Left renal pelvis (tissue), 4 donors: ENCODE data around the gene ZNF213. TPM values are rescaled to one million over a fixed set of nuclear protein-coding genes. Genes with fewer than 3 reads are reported as not detected.
"Not testable (repeated sequence)": the region's sequence is repeated elsewhere in the genome, so short reads cannot be mapped to it uniquely, and the experiment has no call there.

ENCODE experiments used
- DNase-seq, 4 donors: peaks; one replicate each; pipeline ENCODE4 v3.0.0-alpha.2; 2013; ENCODE audit warnings: low read depth in 4 of 4, low spot score in 3 of 4
- polyA plus RNA-seq, 4 donors: library from polyadenylated mRNA; unstranded; fragments of 120-200 nt; gene quantifications; one replicate each; pipeline ENCODE4 v1.2.1, GENCODE V29; 2013; ENCODE audit not compliant: insufficient read length in 4 of 4

The ZNF213 gene
- polyA plus RNA-seq, 4 donors = 10.1 to 15.9 (median 11.6) TPM

DNA sequence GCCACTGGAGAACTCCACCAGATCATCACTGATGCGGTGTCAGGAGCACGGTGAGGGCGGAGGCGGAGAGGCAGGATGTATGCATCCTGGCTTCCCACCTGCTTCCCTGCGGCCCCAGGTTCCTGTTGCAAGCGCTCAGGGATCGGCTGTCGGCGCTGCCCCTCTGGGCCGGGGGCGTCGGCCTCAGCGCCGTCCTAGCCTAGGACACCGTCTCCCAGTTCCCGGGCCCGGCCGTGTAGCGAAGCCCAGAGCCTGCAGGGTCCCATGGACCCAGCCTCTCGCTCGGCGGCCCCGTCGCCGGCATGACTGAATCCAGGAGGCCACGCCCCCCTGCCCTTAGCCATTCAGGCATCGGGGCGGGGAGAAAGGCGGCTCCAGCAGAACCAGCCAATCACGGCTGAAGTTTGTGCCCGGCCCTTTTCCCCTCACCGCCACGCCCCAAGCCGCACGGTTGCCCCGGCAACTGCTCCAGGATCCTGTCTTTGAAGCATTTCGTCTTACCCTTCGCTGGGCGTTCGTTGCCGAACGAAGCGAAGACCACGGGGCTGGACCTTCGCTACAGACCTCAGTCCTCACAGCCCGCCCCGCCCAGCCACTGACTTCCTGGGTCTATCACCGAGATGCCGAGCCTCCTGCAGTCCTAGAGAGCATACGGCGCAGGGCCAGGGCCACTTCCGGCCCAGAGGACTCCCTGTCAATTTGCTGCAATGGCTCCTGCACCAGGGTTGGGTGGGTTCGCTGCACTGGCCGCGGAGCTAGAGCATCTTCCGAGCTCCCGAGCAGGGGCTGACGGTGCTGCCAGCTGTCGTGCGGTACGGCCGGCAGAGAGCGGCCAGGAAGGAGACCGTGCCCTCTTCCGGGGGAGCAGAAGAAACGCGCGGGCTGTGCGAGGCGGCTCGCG, 10.6 kb upstream of the ZNF213 start:
- peak; percentile 88 to 94 (median 92) for DNase-seq

DNA sequence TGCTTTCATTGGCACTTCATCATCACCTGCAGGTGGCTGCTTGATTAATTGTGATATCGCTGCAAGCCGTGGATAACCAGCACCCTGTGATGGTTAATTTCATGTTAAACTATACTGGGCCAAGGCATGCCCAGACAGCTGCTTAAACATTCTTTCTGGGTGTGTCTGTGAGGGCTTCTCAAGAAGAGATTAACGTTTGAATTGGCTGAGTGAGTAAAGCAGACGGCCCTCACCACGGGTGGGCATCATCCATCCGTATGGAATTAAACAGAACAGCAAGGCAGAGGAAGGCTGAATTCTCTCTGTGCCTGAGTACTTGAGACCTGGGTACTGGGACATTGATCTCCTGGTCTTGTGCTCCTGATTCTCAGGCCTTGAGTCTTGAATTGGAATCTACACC, 7.1 kb upstream of the ZNF213 start:
- DNase-seq = no peak

DNA sequence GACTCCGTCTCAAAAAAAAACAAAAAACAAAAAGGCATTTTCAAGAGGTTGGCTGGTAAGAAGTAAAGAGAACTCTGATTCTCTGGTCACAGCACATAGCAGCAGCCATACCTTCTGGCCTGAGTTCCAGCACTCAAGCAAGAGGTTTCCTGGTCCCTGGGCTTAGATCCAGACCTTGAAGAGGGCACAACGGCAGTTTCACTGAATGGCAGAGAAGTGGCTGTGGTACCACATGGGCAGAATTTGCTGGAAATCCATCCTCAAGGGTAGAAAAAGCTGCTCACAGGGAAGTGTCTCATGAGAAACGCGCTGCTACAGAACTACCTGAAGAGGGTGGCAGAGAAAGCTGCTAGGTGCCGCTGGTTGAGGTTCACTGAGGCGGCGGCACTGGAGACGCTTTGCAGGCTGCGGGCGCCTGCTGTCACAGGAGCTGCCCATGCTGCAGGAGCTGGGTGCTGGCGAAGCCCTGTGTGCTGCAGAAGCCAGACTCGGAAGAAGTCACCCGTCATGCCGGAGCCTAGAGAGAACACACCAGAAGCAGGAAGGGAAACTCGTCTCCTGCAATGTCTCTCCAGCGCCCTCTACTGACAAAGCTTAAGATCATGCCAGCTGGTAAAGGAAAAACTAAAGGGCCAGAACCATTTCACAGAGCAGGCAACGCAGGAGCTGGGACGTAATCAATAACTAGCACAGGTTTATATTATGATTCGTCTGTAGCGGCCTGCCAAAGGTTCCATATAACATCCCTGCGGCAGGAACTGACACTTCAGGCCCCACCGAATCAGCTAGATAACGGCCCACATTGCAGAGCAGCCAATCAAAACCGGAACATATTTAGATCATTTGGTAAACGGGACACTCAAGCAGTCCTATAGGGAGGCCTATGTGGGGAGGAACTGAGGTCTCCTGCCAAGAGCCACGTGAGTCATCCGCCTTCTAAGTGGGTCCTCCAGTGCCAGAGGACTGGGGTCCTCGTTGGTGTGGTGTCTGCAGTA, 5.4 kb upstream of the ZNF213 start:
- no peak for DNase-seq

DNA sequence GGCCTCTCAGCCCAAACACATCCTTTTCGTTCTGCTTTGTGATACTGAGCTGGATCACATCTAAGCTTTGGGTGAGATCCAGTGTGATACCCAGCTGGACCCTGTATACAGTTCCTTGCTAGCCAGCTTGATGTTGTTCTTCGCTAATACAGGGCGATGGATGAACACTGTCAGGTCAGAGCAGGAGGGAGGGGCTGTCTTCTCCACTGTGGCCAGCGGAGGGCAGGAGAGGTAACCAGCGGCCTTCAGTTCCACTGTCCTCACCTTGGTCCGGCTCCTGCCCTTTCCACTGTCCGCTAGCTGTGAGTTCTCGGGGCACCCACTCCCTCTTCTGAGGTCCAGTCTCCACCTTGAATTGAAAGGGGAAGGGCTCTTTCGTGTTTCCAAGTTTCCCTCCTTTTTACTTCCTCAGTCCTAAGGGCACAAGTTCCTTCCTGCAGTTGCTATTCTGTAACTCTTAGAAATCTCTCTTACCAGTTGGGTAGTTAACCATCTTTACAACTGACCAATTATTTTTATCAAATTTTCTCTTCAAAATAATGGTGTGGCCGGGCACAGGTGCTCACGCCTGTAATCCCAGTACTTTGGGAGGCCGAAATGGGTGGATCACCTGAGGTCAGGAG, 3.0 kb upstream of the ZNF213 start:
- no peak for DNase-seq

DNA sequence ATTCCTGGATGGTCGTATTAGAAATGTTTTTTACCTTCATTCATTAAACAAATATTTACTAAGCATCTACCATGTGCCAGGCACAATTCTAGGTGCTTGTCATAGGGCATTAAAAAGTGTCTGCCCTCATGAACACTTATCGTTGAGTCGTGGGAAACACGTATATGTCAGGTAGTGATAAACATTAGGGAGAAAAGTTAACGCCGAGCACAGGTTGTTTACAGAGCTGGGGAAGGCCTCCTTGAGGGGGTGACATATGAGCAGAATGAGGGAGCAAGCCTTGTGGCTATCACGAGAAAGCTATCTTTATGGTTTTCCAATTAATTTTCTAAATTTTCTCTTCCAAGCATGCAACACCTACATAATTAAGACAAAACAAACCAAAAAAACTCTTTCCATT, 985 bp upstream of the ZNF213 start:
- DNase-seq = no peak

DNA sequence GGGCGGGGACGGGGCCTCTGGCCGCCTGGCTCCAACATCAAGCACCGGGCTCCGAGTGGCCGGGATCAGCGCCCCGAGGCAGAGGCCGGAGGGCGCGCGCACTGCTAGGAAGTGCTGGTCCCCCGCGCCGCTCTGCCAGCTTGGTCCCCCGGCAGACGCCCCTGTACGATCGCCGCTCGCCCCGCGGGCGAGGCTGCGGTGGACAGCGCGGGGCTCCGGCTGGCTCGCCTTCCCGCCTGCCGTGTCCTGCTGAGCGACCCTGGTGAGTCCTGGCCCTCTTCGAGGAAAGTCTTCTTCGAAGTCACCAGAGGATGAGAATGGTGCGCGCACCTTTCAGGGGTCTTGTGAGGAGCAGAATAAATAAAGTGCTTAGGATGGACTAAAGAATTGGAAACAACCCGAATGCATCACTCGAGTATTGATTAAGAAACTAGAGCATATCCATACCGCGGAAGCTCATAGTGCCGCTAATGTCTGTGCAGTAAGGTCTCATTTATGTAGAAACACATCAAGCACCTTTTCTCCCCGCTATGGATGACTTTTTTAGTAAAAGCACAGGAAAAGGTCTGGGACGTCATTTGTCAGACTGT, 392 bp downstream of the ZNF213 start:
- no peak for DNase-seq

DNA sequence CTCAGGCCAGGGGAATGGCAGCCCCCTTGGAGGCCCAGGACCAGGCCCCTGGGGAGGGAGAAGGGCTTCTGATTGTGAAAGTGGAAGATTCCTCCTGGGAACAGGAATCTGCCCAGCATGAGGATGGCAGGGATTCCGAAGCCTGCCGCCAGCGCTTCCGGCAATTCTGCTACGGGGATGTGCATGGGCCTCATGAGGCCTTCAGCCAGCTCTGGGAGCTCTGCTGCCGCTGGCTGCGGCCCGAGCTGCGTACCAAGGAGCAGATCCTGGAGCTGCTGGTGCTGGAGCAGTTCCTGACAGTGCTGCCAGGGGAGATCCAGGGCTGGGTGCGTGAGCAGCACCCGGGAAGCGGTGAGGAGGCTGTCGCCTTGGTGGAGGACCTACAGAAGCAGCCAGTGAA, 2.4 kb downstream of the ZNF213 start:
- DNase-seq = no peak

DNA sequence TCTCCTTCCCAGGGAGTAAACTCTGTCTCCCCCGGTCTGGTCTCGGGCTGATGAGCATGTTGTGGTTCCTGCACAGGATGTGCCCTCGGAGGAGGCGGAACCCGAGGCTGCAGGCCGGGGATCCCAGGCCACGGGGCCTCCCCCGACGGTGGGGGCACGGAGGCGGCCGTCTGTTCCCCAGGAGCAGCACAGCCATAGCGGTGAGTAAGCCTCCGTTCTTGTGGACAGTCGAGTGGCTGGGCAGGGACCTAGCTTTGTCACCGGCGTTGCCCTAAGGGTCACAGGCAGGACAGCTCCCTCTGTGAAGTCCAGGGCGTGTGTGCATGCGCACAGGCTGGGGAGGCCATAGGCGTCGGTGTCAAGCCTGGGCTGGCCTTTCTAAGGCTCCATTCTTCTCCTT, 3.5 kb downstream of the ZNF213 start:
- no peak for DNase-seq

DNA sequence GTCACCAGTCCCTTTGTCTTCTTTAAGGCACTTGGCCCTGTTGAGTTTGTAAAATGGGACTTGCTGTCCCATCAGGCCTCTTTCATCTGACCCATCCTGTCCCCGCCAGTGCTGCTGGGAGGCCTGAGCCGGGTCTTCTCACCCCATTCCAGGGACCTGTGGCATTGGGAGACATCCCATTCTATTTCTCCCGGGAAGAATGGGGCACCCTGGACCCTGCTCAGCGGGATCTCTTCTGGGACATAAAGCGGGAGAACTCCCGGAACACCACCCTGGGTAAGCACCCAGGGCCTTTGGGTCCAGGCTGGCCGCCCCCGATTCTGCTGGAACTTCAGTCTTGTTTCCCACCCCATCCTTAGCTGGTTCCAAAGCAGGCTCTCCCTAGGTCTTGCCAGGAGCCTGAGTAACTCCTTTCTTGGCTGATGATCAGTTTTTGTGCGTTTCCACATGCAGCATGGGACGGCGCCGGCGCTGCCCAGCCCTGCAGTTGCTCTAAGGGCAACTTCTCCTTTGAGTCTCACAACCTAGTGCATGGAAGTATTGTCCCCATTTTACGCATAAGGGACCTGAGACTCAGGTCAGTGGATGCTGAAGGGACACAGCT, 4.1 kb downstream of the ZNF213 start:
- DNase-seq = no peak

DNA sequence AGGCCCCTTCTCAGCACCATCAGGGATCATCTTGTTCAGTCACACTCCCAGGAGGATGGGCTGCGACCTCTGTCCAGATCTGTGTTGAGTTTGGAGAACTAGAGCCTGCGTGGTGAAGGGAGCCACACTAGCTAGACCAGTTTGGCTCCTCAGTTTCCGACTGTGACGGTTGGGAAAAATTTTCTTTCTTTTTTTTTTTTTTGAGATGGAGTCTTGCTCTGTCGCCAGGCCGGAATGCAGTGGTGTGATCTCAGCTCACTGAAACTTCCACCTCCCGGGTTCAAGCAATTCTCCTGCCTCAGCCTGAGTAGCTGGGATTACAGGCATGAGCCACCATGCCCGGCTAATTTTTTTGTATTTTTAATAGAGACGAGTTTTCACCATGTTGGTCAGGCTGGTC, 4.7 kb downstream of the ZNF213 start:
- DNase-seq = not testable (repeated sequence)

DNA sequence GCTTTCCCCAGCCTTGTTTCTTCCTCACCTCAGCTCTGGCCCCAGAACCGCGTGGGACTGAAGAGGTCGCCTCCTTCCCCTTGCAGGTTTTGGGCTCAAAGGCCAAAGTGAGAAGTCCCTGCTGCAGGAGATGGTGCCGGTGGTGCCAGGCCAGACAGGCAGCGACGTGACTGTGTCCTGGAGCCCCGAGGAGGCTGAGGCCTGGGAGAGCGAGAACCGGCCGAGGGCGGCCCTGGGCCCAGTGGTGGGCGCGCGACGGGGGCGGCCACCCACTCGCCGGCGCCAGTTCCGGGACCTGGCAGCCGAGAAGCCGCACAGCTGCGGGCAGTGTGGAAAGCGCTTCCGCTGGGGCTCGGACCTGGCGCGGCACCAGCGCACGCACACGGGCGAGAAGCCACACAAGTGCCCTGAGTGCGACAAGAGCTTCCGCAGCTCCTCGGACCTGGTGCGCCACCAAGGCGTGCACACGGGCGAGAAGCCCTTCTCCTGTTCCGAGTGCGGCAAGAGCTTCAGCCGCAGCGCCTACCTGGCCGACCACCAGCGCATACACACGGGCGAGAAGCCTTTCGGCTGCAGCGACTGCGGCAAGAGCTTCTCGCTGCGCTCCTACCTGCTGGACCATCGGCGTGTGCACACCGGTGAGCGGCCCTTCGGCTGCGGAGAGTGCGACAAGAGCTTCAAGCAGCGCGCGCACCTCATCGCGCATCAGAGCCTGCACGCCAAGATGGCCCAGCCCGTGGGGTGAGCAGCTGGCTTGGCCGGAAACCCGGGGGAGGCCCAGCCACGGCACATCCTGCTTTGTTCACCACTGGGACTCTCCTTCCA, 6.0 kb downstream of the ZNF213 start:
- DNase-seq = no peak

DNA sequence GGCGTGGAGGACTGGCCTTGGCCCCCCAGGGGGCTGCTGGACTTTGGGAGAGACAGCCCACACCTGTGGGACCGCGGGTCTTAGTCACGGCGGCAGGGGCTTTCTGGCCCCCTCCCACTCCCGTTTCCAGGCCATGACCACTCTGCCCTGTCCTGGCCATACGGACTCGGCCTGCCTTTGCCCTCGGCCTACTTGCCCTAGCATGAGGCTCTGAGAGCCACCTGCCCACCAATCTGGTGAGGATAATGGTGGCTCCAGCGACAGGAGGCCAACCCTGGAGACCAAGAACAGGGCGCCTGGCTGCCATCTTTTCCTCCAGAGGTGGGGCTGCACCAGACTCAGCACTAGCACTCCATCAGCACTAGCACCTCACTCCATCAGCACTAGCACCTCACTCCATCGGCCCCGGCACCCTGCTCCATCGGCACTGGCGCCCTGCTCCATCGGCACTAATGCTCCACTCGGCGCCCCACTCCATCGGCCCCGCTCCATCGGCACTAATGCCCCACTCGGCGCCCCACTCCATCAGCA, 7.0 kb downstream of the ZNF213 start:
- DNase-seq = no peak

DNA sequence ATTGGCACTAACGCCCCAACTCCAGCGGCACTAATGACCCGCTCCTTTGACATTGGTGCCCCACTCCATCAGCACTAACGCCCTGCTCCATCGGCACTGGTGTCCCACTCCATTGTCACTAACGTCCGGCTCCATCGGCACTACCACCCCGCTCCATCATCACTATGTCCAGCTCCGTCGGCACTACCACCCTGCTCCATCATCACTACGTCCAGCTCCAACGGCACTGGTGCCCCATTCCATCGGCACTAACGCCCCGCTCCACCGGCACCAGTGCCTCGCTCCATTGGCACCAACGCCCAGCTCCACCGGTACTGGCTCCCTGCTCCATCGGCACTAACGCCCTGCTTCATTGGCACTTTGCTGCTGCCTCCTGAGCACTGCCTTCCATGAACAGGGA, 7.5 kb downstream of the ZNF213 start:
- no peak for DNase-seq

DNA sequence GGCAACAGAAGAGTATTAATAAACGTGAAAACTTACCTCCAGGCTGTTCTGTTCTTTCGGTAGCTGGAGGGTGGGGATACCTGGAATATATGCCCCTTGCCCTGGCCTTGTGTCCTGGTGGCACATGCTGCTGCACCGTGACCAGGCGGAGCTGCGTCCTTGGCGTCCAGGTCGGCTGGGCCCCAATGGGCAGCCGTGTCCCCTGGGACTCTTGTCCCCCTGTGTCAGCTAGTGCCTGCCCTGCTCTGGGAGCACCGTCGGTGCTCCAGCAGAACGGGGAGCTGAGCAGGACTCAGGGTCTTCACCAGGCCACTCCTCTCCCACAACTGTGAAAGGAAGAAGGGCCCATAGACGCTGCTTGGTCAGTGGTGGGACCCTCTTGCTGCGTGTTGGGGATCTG, 7.9 kb downstream of the ZNF213 start:
- no peak for DNase-seq

DNA sequence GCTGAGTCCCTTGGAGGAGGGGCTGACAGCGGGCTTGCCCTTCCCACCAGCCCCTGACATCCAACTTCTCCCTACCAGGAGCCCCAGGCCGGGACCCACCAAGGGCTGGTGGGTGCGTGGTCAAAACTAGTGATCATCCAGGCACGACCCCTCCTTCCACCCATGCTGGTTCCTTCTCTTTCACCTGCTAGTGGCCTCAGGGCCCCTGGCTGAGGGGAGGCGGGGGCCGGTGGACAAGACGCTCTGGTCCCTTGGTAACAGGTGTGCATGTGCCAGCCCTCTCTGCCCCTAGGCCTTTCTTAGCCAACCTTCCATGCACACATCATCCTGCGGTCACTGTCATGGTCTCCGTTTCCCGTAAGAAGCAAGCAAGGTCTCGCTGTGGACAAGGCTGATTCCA, 8.4 kb downstream of the ZNF213 start:
- no peak for DNase-seq

DNA sequence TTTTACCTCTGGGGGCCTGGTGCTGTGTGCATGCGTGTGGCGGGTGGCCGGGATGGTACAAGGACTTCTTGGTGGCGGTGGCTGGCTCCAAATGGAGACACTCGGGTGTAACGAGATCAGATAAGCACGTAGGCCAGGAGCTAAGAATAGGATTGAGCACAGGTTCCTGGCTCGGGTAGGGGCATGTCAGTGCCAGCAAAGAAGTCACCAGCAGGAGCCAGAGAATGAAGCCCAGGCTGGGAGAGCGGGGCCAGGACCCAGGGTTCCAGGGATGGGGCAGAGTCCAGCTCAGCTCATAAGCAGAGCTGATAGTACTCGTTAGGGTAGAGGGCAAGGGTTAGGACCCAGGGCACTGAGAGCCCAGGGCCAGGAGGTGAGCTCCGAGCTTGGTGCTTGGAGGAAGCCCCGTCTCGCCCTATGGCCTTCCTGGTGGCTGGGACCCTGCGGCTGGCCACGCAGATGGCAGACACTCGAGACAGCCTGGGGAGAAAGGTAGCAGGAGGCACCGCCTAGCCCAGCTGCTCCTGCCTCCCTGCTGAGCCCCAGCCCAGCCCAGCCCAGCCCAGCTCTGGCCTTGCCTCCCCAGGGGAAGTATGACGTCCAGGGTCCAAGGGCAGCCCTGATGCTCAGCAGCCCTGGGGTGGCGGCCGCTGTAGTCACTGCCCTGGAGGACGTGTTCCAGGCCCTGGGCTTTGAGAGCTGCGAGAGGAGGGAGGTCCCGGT, 8.9 kb downstream of the ZNF213 start:
- DNase-seq = no peak

DNA sequence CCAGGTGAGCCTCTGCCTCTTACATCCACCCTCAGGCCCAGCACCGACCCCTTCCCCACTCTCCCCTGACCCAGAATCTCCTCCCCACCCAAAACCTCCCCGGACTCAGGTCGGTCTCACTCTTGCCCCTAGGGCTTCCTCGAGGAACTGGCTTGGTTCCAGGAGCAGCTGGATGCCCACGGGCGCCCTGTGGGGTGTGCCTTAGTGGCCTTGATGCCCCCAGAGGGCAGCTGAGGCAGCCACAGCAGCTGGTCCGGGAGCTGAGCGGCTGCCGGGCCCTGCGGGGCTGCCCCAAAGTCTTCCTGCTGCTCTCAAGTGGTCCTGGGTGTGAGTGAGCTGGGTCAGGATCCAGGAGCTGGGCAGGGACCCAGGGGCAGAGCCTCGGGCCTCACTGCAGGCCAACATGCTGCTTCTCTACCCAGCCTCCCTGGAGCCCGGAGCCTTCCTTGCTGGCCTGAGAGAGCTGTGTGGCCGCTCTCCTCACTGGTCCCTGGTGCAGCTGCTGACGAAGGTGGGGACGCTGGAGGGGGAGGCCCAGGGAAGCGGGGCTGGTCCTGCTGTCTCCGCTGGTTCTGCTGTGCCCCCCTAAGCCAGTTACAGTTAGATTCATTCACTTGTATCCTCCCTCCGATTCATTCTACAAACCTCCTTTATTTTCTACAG, 9.6 kb downstream of the ZNF213 start:
- DNase-seq = no peak

DNA sequence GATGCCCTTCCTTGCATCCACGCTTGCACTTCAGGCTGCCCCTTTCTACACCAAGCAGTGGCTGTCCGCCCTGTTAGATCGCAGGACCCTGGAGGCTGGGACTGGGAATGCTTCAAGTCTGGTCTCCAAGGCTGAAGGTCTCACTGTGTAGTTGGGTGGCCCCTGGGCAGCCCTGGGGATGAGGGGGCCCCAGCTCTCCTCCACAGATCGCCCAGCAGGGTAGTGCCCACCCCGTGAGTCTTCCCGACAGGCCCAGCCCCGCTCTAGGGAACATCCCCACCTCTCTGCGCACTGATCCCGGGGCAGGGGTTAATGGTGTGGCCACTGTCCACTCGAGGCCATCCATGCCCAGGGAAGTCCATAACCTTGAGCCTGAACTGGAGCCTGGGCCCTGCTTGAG, 10.3 kb downstream of the ZNF213 start:
- no peak for DNase-seq
